RCC 7860 (cell line): ENCODE measurements around the gene SLC39A1.
A peak's percentile ranks its signal among the peaks of the same experiment; 100 is the strongest.

Experiments
- DNase-seq: peaks from one replicate; pipeline ENCODE4 v3.0.0-alpha.2; 2015; ENCODE audit warnings: low spot score
- FAIRE-seq: peaks from 2 replicates; lab custom pipeline; 2012; peaks lifted over from hg19 to GRCh38; lab: Jason Lieb, UNC

The SLC39A1 gene

DNA sequence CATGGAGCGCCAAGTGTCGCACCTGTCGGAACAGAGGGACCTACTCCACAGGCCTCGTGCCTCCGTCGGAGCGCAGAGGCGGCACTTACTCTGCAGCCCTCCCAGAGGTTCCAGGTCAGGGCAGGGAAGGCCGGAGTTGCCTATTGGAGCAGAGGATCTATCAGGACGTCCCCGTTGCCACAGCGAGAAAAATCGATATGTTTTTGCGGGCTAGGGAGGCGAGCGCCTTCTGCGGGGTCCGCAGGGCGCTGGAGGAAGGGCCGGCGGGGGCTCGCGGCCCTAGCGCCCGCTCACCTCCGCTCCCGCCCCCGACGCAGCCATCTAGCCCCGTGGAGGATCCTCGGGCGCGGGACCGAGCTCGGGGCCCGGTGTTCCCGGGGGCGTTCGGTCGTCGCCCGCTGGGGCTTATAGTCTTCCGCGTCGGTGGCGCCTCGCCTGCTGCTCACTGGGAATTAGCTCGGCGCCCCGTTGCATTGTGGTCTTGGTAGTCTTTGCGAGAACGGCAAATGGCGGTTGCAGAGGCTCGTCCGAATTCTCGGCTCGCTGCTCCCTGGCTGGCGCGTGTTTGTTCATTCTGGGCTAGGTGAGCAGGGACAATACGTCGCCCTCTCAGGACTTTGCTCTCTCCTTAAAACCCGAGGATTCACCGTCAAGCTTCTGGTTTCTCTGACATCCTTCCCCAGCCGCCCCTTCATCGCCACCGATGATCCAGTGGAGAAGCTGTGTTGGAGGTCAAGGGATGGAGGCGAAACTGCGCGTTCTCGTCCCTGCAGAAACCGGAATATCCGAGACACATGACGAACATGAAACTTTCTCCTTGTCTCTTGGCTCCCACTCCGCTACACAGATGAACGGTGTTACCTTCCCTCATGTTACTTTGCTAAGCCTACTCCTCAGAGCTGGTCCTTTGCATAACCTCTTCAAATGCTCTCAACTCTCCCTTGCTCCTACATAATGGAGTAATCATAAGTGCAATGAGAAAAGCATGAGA, 14.2 kb upstream of the SLC39A1 start, which contains the start of gene JTB:
Gene JTB, minus strand, starts transcription at position 425 of the 991 bp plus-strand sequence. Its CDS starts 422 bp downstream, at position 3.
- DNase-seq (peak; percentile 61), FAIRE-seq (no peak)

DNA sequence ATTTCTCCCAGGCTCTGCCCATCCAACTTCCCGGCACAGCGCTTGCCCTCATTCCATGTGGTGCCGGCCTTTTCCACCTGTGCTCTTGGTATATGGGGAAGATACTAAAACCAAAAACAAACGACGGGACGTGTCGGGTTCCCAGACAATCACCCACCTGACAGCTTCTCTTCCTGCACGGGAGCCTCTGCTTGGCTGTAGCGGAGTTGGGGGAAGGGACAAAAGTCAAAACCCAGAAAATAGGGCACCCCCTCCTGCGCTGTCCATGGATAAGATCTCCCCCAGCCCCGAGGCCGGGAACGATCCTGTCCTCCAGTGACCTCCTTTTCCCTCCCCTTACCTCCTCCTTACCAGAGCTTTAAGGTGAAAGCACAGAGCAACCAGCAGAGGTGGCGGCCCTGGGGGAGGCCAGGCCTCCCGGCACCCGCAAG, 13.5 kb upstream of the SLC39A1 start:
- FAIRE-seq = no peak

DNA sequence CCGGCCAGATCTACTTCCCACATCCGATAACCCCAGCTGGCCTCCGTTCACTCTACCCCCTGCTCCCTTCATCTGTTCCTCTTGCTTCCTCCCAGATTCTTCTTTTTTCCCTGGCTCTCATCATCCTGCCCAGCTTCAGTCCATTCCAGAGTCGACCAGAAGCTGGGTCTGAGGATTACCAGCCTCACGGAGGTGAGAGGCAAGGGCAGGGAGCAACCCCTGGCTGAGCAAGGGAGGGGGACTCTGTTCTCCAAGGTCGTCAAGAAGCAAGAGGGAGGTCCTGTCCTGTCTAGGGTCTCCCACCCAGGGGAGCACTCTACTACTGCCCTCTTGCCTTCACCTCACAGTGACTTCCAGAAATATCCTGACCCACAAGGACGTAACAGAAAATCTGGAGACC, 10.2 kb upstream of the SLC39A1 start:
- FAIRE-seq (no peak), DNase-seq (no peak)

More for the DNA sequence above, 13.5 kb upstream of the SLC39A1 start:
- DNase-seq = no peak

DNA sequence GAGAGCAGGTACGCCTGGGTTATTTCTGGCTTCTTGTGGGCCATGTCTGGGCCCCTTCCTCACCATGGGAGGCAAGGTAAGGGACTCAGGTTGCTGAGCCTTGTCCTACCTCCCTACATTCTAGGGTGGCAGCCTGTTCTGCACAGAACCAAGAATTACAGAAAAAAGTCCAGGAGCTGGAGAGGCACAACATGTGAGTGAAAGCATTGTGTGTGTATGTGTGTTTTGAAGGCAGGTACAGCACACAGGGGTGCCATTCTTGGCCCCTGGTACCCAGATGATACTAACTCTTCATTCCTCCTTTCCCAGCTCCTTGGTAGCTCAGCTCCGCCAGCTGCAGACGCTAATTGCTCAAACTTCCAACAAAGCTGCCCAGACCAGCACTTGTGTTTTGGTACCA, 9.7 kb upstream of the SLC39A1 start:
- DNase-seq (no peak), FAIRE-seq (no peak)

DNA sequence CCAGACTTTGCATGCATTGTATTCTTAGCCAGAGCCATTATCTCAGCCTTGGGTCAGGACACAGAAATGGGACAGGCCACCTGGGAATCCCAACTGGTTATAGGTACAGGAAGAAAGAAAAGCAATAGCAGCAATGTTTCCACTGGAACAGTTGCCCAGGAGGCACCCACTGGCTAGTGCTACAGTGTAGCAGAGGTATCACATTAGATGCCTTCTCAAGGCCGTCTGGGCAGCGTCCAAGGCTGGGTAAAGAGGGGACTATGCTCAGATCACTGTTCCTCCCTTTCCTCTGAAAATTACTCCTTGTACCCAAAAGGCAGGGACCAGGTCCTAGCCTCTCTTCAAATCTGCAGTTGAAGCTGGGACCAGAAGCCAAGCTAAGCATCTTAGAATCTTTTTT, 7.0 kb upstream of the SLC39A1 start:
- DNase-seq (no peak), FAIRE-seq (no peak)

DNA sequence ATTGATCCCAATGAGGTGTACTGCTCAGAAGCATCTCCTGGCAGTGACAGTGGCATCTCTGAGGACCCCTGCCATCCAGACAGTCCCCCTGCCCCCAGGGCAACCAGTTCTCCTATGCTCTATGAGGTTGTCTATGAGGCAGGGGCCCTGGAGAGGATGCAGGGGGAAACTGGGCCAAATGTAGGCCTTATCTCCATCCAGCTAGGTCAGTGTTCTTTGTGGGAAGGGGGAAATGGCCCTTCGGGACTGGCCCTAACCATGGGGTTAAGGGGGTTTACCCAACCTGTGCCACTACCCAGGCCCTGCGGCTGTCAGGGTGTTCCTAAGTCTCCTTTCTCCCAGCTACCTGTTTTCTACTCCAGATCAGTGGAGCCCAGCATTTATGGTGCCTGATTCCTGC, 5.6 kb upstream of the SLC39A1 start:
- DNase-seq (no peak), FAIRE-seq (no peak)

DNA sequence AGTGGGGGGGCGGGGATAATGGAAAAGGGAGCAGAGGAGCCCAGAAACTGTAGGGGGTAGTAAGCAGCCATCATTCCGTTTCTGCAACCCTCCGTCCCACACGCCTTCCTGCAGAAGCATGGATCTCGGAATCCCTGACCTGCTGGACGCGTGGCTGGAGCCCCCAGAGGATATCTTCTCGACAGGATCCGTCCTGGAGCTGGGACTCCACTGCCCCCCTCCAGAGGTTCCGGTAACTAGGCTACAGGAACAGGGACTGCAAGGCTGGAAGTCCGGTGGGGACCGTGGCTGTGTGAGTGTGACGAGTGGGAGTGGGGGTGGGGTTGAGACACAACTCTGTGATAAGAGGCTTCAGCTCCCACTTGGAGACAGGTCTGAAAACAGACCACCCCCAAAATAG, 5.1 kb upstream of the SLC39A1 start:
- DNase-seq = no peak
- FAIRE-seq = no peak

DNA sequence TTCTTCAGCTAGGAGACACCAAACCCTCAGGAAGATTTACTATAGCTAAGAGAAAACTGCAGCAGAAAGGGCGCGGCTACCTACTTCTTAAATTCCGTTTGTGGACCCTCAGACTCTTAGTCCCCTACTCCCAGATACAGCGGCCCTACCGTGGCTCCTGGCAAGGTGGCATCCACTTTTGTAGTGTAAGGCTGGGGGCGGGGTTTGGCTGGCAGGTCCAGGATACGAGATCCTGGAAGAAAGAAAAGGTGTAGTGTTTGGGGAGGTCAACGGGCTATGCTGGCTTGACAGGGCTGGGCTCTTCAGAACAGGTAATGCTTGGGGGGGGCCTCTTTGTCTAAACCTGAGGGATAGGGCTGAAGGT, 4.6 kb upstream of the SLC39A1 start:
- DNase-seq (no peak), FAIRE-seq (no peak)

DNA sequence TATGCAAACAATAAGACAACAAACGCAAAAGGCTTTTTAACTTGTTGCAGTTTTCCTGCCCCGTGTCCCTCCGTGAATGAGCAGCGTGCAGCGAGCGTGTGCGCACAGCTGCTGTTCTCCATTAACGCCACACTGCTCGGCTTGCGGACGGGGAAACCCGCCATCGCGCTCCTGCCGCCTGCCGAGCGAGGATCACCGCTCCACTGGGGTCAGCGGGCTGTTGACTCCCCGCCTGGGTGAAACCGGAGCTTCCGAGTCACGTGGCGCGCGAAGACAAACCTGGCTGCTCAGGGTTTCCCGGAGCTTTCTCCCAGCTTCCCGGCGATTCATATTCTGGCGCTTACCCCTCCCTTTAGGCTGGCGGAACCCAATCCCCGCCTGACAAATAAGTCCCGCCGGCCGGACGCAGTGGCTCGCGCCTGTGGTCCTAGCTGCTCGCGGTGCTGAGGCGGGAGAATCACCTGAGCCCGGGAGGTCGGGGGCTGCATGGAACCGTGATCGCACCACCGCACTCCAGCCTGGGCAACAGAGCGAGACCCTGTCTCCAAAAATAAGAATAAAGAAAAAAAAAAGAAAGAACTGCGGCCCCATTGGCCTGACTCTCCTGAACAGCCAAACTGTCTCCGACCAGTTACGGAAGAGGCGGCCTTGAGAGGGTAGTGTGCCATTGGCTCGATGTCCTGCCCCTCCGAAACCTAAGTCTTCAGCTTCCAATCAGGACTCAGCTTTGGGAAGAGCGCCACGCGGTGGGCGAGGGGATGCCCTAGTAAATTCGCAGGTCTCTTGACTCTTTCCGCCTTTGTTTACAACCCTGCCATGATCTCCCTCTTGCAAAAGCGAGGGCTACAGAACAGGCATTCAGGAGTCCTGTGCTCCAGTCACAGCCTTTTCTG, 4.0 kb upstream of the SLC39A1 start, which contains the start of gene CREB3L4:
Gene CREB3L4, plus strand, starts transcription at position 796 of the 893 bp plus-strand sequence. CDS start 624 bp downstream, outside the sequence.
- DNase-seq = peak; percentile 92
- peak; percentile 64 for FAIRE-seq

DNA sequence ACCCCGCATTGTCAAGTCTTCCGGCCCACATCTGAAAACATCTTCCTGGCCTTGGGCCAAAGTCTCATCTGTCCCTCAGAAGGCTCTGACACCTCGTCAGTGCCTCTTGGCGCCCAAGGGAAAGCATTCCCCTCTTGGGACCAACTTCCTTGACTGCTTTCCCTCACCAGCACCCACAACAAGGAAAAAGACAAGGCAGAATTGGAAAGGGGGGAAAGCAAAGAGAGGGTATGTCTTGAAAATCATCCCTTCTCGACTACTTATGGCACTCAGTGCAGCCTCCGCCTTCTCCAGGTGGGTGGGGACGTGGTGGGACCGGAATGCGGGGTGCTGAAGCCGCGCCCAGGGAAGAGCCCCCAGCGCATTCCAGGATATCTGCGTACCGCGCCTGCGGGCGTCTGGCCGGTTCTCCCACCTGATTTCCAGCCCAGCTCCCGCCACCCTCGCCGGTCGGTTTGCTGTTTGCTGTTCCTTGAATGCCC, 554 bp upstream of the SLC39A1 start:
- peak; percentile 44 for DNase-seq
- FAIRE-seq = no peak

DNA sequence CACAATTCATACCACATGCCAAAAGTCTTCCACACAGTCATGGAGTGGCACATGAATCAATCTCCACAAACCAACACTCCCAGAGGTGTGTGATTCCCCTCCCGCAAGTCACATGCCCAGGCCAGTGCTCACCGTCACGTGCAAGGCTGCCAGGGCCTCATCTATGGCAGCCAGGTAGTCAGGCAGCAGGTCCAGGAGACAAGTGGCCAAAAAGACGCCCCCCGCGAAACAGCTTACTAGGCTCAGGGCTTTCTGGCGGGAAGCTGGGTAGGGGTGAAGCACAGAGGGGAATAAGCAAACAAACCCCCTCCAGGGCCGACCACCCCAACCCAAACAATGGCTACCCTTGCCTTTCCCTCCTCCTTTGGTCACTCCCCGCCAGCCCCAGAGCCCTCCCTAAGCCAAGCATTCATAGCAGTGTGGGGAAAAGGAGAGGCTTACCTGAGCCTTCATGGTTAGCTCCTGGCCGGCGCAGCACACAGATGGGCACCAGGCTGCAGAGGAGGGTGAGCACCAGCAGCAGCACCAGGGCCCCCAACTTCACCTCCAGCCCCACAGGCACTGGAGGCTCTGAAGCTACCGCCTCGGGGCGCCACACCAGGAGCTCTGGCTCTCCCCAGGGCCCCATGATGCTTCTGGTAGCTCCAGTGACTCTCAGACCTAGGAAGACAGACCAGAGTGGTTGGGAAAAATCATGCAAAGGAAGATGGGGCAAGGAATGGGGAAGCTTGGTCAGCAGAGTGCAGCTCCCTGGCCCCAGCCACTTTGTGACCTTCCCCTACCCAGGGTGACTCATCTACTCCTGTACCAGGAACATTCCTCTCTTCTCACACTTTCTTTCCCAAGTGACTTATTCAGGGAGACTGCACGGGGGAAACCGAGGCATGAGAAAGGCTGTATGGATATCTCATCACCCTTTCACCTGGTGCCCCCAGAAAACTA, 978 bp downstream of the SLC39A1 start:
- peak; percentile 55 for FAIRE-seq
- peak; percentile 78 for DNase-seq

DNA sequence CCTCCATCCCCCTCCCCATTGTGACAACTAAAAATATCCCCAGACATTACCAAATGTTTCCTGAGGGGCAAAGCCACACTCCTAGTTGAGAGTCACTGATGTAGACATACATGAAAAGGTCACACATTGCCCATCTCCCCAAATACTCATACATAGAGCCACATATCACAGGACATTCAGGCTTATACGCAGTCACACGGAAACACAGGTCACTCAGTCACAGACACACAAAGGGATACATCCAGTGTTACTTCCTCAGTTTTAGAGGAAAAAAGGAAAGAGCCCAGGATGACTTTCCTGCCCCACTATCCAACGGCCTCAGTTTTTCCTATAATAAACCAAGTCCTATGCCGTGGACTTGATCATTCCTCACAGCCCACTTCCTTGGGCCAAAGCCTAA, 1.9 kb downstream of the SLC39A1 start:
- no peak for FAIRE-seq
- DNase-seq = no peak

DNA sequence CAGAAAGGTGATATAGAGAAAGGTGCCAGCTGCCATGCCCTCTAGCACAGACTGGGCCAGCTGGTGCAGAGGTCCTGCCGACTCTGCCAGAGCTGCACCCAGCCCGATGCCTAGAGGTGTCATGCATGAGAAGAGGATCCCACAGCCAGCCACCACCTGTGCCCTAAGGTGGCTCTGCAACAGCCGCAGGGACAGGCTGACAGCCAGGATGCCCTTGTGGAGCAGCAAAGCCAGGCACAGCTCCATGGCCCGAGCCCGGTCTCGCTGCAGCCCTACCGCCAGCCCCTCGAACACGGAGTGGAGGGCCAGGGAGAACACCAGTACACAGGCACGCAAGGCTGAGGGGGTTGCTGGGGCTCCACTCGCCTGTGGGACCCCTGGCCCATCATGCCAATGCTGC, 3.1 kb downstream of the SLC39A1 start:
- no peak for DNase-seq
- no peak for FAIRE-seq

DNA sequence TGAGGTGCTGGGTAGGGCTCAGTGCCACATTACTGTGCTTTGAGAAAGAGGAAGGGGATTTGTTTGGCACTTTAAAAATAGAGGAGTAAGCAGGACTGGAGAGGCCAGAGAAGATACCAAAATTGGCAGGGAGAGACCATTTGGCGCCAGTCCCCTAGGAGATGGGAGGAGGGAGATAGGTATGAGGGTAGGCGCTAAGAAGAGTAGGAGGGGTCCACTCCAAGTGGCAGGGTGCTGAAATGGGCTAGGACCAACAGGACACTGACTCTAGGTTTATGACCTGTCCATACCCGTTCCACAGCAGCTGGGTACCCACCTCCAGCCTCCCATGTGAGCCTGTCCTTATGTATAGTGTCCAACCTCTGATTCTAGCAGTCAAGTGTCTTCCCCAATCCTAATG, 3.9 kb downstream of the SLC39A1 start:
- no peak for DNase-seq
- no peak for FAIRE-seq

DNA sequence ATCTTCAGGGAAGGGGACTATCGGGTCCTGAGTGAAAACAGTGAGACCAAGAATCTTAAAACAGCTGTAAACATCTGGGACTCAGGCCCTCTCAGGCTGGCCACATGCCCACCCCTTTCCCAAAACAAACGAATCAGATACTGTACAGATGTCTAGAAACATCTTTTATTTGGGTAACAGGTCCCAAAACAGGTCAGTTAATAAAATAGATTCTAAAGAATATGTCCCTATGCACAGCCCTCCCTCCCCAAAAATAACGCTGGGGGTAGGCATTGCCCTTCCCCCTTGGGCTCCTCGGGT, 4.4 kb downstream of the SLC39A1 start:
- FAIRE-seq (no peak), DNase-seq (no peak)

DNA sequence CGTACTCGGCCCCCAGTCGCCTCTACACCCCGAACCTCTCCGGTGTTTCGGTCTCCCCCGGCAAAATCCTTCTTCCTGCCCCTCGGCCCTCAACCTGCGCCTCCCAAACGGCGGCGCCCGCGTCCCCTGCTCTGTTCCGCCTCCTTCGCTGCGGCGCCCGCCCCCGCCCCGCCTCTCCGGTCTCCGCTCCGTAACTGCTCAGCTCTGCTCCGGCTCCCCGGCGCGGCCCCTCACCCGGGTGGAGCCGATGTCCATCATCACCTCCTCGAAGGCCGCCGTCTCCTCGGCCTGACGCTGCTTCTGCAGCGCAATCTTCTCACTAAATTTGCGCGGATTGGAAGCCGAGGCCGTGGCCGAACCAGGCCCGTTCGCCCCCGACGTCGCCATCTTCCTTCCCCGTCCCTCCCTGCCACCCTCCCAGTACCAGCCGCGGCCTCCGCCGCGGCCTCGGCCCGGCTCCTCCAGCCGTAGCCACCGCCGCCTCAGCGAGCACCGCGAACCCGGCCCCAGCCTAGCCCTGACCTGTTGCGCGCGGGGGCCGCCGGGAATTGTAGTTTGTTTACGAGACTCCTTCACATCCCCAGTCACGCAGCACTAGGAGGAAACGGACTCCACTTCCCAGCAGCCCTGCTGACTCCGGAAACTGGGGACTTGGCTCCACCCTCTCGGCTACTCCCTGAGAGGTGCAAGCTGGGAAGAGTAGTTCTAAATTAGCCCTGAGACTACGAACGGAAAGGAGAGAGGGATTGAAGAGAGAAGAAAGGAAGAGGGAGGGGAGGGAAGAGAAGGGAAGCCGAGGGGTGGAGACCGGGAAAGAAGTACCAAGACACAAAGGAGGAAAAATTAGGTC, 5.0 kb downstream of the SLC39A1 start, which contains the start of gene CRTC2:
Gene CRTC2, minus strand, starts transcription at position 502 of the 850 bp plus-strand sequence. Its CDS starts 115 bp downstream, at position 387.
- DNase-seq (peak; percentile 97), FAIRE-seq (peak; percentile 87)

DNA sequence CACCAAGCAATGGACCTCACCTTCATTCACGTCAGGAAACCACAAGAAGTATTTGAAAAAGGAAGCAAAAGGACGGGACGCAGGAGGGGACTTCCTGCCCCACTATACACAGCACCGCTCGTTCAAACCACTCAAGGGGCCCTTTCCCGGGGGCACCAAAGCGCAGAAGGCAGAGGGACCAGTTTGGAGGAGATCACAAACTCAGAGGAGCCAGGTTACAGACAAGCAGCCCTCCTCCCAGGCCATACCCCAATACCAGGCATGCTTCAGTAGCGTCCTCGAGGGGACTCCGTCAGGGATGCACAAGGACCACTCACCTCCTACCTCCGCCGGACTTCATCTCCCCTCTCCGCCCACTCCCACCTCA, 5.6 kb downstream of the SLC39A1 start:
- no peak for DNase-seq
- FAIRE-seq = no peak

DNA sequence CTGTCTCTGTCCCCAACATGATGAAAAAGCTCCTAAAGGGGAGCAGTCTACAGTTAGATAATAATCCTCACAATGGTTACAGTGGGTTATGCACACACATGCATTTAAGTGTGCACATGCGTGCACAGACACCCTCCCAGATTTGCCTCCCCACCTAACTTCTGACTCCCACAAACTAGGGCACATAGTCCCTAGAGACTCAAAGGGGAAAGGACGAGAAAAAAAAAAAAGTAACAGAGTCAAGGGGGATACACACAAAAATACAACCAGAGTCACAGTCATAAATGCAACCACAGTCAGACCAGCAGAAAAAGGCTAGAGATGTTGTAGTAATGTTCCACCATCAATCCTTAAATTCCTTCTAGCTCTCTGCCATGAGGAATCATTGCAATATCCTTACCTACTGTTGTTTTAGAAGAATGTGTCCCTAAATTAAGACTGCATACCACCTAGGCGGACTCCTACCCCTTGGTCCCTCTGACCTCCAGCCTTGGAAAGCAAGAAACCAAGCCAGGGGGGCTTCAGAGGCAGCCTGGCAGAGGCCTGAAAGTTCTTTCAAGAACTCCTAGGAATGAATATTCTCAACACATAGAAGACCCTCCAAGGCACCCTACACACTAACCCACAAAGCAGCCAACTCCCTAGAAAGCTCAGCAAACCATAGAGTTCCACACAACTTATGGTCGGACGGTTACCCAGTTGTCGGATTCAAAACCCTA, 6.2 kb downstream of the SLC39A1 start:
- FAIRE-seq = no peak
- DNase-seq = no peak

DNA sequence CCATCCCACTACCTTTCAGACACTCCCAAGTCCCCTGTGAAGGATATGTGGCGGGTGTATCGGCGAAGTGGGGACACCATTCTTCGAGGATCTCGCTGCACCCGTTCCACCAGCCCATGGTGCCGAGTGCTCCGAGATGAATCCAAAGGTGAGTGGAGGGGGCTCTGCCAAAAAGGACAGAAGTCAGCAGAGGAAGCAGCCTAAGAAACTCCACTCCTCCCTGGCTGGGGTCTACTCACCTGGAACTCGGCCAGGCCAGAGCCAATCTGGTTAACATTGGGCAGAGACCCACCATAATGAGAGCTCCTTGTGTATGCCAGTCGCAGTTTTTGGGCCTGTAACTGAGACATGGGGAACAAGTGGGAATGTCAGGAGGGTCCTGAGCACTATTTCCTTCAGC, 8.5 kb downstream of the SLC39A1 start:
- DNase-seq = no peak
- no peak for FAIRE-seq
